ENCODE data around the gene TNKS1BP1.
"Not testable (repeated sequence)": the region's sequence is repeated elsewhere in the genome, so short reads cannot be mapped to it uniquely, and the experiment has no call there.

The TNKS1BP1 gene

GRCh38 chr11:57354699-57355098 is 29.9 kb upstream of the TNKS1BP1 start:
- DNase-seq (ENCODE audit: low spot score), result no peak

DNA sequence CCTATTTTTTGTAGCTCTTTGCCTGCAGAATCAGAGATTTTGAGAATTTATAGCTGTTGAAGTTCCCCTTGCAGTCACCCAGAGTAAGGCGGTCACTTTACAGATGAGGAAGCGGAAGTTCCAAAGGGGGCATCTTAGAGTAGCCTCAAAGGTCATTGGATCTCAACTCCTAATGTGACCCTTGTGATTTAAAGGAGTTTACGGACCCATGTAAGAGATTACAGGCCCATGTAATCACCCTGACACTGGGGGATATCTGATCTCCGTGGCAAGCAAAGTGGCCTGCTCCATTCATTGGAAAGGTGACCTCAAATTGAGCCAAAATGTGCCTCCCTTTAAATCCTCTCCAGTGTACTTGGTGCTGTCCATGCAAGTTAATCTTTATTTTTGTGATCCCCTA is 29.1 kb upstream of the TNKS1BP1 start:
- DNase-seq (ENCODE audit: low spot score), result no peak

DNA sequence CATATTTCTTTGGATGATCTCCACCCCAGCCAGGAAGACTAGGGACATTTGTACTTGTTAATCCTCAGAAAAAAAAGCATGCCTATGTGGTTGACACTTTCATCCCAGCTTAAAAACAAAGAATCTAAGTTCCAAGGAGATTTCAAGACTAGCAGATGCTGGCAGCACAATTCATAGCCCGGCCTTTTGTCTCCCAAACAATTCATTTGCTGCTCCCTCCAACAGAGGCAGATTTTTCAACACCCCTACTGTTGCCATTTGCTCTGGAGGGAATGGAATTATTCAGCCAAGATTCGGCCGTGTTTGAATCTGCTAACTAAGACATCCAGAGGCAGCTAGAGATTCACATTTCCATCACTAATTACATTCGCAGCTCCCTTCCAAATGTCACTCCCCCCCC is 28.7 kb upstream of the TNKS1BP1 start:
- DNase-seq (ENCODE audit: low spot score), result no peak

- DNase-seq (ENCODE audit: low spot score), result no peak
These were observed 28.3 kb upstream of the TNKS1BP1 start for GRCh38 chr11:57353036-57353435.

DNA sequence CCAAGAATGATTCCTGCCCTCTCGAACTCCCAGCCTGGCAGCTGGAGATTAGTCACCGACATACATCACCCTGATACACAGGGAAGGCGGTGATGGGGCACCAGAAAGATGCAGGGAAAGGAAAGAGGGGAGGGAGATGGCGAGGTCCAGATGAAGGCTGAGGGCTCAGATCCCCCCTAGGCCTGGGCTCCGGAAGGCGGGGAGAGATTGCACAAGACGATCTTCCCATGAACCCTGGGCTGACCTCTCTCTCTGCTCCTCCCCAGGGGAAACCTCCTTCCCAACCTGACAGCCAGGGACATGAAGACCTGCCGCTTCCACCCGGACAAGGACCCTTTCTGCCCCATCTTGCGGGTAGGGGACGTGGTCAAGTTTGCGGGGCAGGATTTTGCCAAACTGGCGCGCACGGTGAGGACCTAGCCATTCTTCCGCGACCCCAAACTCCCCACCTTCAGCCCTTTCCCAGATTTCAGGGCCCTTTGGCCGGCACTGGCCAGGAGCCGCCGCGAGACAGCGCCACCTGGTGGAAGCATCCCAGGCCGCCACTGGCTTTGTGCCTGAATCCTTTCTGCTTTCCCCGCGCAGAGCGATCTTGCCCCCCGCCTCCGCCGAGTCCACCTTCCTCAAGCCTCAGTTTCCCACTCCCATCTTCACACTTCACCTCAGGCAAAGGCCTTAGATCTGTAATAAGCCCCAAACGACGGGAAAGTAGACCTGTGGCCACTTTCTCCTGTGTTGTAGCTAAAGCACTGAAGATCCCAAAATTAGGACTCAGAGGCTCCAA is 24.9 kb upstream of the TNKS1BP1 start:
- peak; percentile 59 for DNase-seq (ENCODE audit: low spot score)

DNA sequence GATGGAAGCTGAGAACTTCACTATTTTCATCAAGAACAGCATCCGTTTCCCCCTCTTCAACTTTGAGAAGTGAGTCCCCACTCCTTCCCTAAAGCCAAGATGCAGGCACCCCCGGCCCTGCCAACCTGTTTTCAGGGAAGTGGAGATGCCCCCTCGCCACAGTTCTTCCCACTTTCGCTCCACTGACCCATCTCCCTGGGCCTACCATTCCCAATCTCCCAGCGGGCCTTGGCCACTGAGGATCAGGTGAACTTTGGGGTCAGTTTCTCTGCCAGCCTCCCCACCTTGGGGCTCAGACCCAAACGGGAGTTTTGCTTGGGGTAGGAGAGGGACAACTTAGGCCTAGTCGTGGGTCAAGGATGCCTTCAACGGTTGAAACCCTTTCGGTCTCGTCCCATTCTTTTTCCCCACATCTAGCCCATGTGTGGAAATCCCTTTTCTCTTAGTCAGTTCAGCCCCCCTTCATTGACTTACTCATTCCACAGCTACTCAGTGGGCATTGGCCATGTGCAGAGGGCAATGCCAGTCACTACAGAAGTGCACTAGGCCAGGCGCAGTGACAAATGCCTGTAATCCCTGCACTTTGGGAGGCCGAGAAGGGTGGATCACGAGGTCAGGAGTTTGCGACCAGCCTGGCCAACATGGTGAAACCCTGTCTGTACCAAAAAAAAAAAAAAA is 24.0 kb upstream of the TNKS1BP1 start:
- no peak for DNase-seq (ENCODE audit: low spot score)

GRCh38 chr11:57348052-57348451 is 23.3 kb upstream of the TNKS1BP1 start:
- no peak for DNase-seq (ENCODE audit: low spot score)

DNA sequence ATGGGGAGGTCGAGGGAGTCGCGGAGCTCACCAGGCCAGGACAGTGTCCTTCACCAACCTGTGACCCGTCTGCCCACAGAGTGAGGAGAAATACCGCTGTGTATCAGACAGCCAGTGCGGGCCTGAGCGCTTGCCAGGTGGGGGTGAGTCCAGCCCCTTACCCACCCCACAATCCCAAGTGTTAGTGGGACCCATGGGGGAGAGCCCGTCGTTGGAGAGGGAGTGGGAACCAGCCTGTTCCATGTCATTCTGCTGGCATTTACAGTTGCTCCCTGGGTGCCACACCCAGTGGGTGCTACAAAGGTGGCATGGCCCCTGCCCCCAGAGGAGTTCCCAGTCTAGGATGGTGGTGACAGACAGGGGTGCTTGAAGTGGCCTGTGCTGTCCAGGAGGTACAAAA is 22.6 kb upstream of the TNKS1BP1 start:
- DNase-seq (ENCODE audit: low spot score), result no peak

- DNase-seq (ENCODE audit: low spot score), result peak; percentile 69
These were observed 20.9 kb upstream of the TNKS1BP1 start for GRCh38 chr11:57345555-57346211.

DNA sequence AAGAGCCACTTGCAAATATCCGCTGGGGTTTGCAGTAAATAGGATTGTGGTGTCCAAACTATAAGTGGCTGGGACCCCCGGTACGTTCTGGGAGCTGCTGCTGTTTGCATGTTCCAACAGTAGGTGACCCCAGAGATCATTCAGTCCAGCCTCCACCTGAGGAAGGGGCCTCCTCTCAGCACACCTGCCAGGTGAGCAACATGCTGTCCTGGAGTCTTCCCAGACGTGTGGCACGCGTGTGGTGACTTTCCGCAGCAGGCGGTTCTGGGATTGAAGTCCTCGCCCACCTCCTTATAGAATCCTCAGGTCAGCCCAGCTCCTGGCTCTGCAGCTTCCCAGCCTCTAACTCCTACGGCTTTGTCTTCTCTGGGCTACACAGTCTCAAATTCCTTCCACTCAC is 20.1 kb upstream of the TNKS1BP1 start:
- no peak for DNase-seq (ENCODE audit: low spot score)

DNA sequence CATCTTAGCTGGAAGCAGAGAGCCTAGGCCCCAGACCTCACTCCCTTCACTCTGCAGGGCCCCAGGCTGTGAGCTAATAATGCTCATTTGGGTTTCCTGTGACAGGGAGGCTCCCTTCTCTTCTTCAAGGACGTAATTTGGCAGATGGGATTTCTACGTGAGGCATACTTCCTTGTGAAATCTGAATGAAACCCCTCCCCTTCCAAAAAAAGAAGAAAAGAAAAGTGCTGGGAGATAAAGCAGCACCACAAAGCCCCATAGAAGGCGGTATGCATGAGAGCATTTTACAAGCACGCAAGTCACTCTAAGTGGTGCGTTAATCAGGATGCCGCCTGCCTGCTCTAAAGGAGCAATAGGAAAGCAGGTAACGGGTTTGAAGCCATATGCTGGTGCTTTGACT is 19.1 kb upstream of the TNKS1BP1 start:
- DNase-seq (ENCODE audit: low spot score), result no peak

DNA sequence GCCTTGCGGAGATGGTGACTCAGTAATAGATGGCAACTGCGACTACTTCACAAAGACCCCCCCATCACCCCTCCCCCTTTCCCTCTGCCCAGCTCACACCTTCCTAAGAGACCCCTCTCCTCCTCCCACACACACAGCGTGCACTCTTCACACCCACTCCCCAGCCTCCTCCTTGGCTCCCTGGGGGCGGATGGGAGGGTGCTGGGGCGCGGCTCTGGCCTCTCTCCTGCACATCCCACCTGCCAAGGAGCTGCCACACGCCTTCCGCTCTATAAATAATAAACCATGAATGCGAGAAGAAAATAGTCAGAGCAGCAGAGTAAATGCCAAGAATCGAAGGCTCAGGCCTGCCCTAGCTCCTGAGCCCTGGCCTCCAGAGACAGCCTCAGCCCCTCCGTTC is 17.9 kb upstream of the TNKS1BP1 start:
- DNase-seq (ENCODE audit: low spot score), result no peak

- DNase-seq (ENCODE audit: low spot score), result no peak
These were observed 16.6 kb upstream of the TNKS1BP1 start for GRCh38 chr11:57341250-57341808.

- DNase-seq (ENCODE audit: low spot score), result no peak
These were observed 15.4 kb upstream of the TNKS1BP1 start for GRCh38 chr11:57340039-57340615.

DNA sequence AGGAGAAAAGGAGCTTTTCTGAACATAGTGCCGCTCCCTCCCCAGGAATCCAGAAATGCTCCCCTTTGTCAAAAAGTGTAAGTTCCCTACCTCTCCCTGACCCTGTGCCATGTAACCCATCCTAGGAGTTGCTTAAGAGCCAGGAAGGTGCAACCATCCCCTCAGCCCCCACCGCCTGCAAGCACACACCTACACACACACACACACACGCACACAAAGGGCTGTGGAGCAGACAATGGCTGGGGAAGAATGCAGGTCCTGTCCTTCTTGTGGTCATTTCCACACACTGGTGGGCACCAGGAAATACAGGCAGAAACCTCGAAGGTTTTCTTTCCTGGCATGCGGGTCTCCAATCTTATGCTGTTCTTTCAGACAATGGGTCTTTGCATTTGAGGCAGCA is 14.6 kb upstream of the TNKS1BP1 start:
- no peak for DNase-seq (ENCODE audit: low spot score)

DNA sequence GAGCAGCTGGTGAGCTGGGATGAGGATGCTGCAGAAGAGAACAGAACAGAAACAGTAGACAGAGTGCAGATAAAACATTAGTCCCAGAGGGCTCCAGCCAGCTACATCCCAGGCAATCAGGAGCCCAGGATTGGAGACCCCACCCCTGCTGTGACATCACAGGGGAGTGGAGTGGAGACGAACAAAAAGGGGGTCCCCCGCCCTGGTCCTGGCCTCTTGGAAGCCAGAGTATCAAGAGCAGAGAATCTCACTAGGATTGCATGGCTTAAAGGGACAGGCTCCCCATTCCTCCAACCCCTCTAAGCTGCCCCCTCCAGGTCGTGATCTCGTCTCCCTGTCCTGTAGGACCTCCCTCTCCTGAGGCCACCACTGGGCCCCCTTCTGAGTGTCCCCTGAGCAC is 13.4 kb upstream of the TNKS1BP1 start, which contains the start of gene P2RX3:
P2RX3 (plus strand) TSS at position 211 of the 400 bp plus-strand sequence. CDS start 199 bp downstream, outside the sequence.
- DNase-seq (ENCODE audit: low spot score), result no peak

GRCh38 chr11:57336856-57337255 is 12.1 kb upstream of the TNKS1BP1 start:
- not testable (repeated sequence) for DNase-seq (ENCODE audit: low spot score)

- DNase-seq (ENCODE audit: low spot score), result no peak
These were observed 11.4 kb upstream of the TNKS1BP1 start for GRCh38 chr11:57336111-57336666.

- DNase-seq (ENCODE audit: low spot score), result peak; percentile 89
These were observed 10.8 kb upstream of the TNKS1BP1 start, which contains the start of gene SSRP1 for GRCh38 chr11:57335343-57336110. Gene SSRP1 (minus strand): TSS chr11:57335892. CDS start chr11:57335121, 771 bp downstream.

GRCh38 chr11:57335023-57335342 is 10.2 kb upstream of the TNKS1BP1 start:
- DNase-seq (ENCODE audit: low spot score), result peak; percentile 6
